ENCODE measurements around the gene PLEKHA7. TPM values are rescaled to one million over a fixed set of nuclear protein-coding genes. Genes with fewer than 3 reads are reported as not detected.

PLEKHA7 gene
- polyA plus RNA-seq, 1 donor (not counting 4 experiments of a cell fraction or from before 2014, with no cell fraction given), result 1.4 TPM

- Histone ChIP-seq H3K4me1 (ENCODE audit: control insufficient read depth, extremely low read depth, insufficient read depth, low read length) (no peaks in the 10 kb centered on the region), H2AFZ (ENCODE audit: control insufficient read depth, low read length) (no peak overlapping the region), H3K9me1 (ENCODE audit: control insufficient read depth, extremely low read depth, insufficient read depth, low read length) (no peaks in the 10 kb centered on the region), H3K9ac (ENCODE audit: control insufficient read depth, extremely low read depth, insufficient read depth, low read length) (no peak overlapping the region), H3K27me3 (ENCODE audit: control insufficient read depth, extremely low read depth, insufficient read depth, low read length) (no peaks in the 10 kb centered on the region), H3K4me2 (ENCODE audit: control insufficient read depth, extremely low read depth, insufficient read depth, low read depth, low read length) (no peak overlapping the region), H3K36me3 (ENCODE audit: control insufficient read depth in 2 of 2, extremely low read depth in 1 of 2, insufficient read depth in 2 of 2, low read length in 2 of 2) (peaks cover 0 to 1% of the 10 kb centered on the region in 2 experiments), H3K4me3 (ENCODE audit: control insufficient read depth in 2 of 3, extremely low read depth in 1 of 3, insufficient read depth in 2 of 3, low read depth in 1 of 3, low read length in 3 of 3) (no peak overlapping the region), H4K20me1 (ENCODE audit: control insufficient read depth, extremely low read depth, insufficient read depth, low read length) (no peaks in the 10 kb centered on the region), H3K9me3 (ENCODE audit: control insufficient read depth, low read depth, low read length) (no peaks in the 10 kb centered on the region), H3K27ac (ENCODE audit: control insufficient read depth, insufficient read depth, low read length) (no peak overlapping the region), H3K79me2 (ENCODE audit: control insufficient read depth, insufficient read depth, low read length) (no peaks in the 10 kb centered on the region)
- dilution Hi-C loops (cut with MboI; ENCODE audit: extremely low pct_ligation_motif_present, low sequenced_read_pairs), result no loop called here
- FAIRE-seq (no peak), DNase-seq (ENCODE audit: low read depth, low spot score) (no peak)
- TF ChIP-seq EZH2 (IDR thresholded peaks at IDR 0.05; ENCODE audit: low read length) (no peak), CTCF (optimal IDR thresholded peaks at IDR 0.05 in 1 of 3, IDR thresholded peaks at IDR 0.05 in 1 of 3, conservative IDR thresholded peaks at IDR 0.05 in 1 of 3; ENCODE audit: extremely low read depth in 1 of 3, insufficient read depth in 2 of 3, low read length in 3 of 3) (no peak)
Observed at GRCh38 chr11:16853266-16853665, 160.9 kb downstream of the PLEKHA7 start.

DNA sequence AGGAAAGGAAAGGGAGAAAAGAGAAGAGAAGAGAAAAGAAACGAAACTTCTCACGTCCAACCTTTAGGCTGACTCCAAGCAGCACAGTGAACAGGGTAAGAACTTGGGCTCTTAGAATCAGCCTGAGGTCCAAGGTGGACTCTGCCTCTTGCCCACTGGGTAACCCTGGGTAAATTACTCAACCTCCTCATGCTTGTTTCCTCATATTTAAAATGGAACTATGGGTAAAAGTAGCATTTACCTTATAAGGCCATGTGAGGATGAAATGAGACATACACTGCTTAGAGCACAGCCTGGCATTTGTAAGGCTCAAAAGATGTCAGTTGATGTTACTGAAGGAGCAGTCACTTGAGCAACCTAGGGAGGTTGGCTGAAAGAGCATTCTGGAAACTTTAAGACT, 167.9 kb downstream of the PLEKHA7 start:
- Histone ChIP-seq H3K27me3 (ENCODE audit: control insufficient read depth, extremely low read depth, insufficient read depth, low read length) (no peaks in the 10 kb centered on the region), H3K9me1 (ENCODE audit: control insufficient read depth, extremely low read depth, insufficient read depth, low read length) (no peaks in the 10 kb centered on the region), H3K9ac (ENCODE audit: control insufficient read depth, extremely low read depth, insufficient read depth, low read length) (no peak overlapping the region), H2AFZ (ENCODE audit: control insufficient read depth, low read length) (no peak overlapping the region), H3K79me2 (ENCODE audit: control insufficient read depth, insufficient read depth, low read length) (no peaks in the 10 kb centered on the region), H3K36me3 (ENCODE audit: control insufficient read depth in 2 of 2, extremely low read depth in 1 of 2, insufficient read depth in 2 of 2, low read length in 2 of 2) (no peaks in the 10 kb centered on the region), H3K27ac (ENCODE audit: control insufficient read depth, insufficient read depth, low read length) (no peak overlapping the region), H3K9me3 (ENCODE audit: control insufficient read depth, low read depth, low read length) (no peaks in the 10 kb centered on the region), H3K4me2 (ENCODE audit: control insufficient read depth, extremely low read depth, insufficient read depth, low read depth, low read length) (no peak overlapping the region), H3K4me3 (ENCODE audit: control insufficient read depth in 2 of 3, extremely low read depth in 1 of 3, insufficient read depth in 2 of 3, low read depth in 1 of 3, low read length in 3 of 3) (no peak overlapping the region), H3K4me1 (ENCODE audit: control insufficient read depth, extremely low read depth, insufficient read depth, low read length) (no peaks in the 10 kb centered on the region), H4K20me1 (ENCODE audit: control insufficient read depth, extremely low read depth, insufficient read depth, low read length) (no peaks in the 10 kb centered on the region)
- DNase-seq (ENCODE audit: low read depth, low spot score) (no peak), FAIRE-seq (no peak)
- TF ChIP-seq EZH2 (IDR thresholded peaks at IDR 0.05; ENCODE audit: low read length) (no peak), CTCF (optimal IDR thresholded peaks at IDR 0.05 in 1 of 3, IDR thresholded peaks at IDR 0.05 in 1 of 3, conservative IDR thresholded peaks at IDR 0.05 in 1 of 3; ENCODE audit: extremely low read depth in 1 of 3, insufficient read depth in 2 of 3, low read length in 3 of 3) (no peak)
- dilution Hi-C loops (cut with MboI; ENCODE audit: extremely low pct_ligation_motif_present, low sequenced_read_pairs), result no loop called here

Data from keratinocyte (primary cell).